Measurements from ENCODE around the gene GNA12. TPM values are rescaled to one million over a fixed set of nuclear protein-coding genes. Genes with fewer than 3 reads are reported as not detected.

The GNA12 gene
- total RNA-seq, 1 donor from 2014 or later = 68.6 TPM

DNA sequence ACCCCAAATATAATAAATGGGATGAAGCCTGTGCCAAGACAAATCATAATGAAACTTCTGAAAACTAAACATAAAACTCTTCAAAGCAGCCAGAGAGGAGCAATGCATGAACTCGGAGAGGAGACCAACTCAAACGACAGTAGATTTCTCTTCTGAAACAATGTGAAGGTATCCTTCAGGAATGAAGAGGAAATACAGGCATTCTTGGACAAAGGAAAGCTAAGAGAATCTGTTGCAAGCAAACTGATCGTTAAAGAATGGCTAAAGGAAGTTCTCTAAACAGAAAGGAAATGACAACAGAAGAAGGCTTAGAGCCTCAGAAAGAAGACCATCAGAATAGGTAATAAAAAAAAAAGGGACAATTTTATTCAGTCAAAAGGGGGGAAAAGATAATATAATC lies 6.6 kb downstream of the GNA12 start:
- no peak overlapping the region for H3K4me3 Mint-ChIP-seq (ENCODE audit: low read depth)
- no peak overlapping the region for H3K27ac Mint-ChIP-seq
- H3K4me1 Mint-ChIP-seq (ENCODE audit: low read depth) = peaks cover 22% of the 10 kb centered on the region
- peaks cover 3% of the 10 kb centered on the region for H3K9me3 Mint-ChIP-seq (ENCODE audit: low read depth)
- H3K27me3 Mint-ChIP-seq = no peaks in the 10 kb centered on the region
- peaks cover 32% of the 10 kb centered on the region for H3K36me3 Mint-ChIP-seq (ENCODE audit: insufficient read depth)
- no peak for DNase-seq (ENCODE audit: low spot score, unreplicated experiment)
- TF ChIP-seq, protein P1, sequence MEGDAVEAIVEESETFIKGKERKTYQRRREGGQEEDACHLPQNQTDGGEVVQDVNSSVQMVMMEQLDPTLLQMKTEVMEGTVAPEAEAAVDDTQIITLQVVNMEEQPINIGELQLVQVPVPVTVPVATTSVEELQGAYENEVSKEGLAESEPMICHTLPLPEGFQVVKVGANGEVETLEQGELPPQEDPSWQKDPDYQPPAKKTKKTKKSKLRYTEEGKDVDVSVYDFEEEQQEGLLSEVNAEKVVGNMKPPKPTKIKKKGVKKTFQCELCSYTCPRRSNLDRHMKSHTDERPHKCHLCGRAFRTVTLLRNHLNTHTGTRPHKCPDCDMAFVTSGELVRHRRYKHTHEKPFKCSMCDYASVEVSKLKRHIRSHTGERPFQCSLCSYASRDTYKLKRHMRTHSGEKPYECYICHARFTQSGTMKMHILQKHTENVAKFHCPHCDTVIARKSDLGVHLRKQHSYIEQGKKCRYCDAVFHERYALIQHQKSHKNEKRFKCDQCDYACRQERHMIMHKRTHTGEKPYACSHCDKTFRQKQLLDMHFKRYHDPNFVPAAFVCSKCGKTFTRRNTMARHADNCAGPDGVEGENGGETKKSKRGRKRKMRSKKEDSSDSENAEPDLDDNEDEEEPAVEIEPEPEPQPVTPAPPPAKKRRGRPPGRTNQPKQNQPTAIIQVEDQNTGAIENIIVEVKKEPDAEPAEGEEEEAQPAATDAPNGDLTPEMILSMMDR (IDR thresholded peaks at IDR 0.05; ENCODE audit: unreplicated experiment) = no peak

DNA sequence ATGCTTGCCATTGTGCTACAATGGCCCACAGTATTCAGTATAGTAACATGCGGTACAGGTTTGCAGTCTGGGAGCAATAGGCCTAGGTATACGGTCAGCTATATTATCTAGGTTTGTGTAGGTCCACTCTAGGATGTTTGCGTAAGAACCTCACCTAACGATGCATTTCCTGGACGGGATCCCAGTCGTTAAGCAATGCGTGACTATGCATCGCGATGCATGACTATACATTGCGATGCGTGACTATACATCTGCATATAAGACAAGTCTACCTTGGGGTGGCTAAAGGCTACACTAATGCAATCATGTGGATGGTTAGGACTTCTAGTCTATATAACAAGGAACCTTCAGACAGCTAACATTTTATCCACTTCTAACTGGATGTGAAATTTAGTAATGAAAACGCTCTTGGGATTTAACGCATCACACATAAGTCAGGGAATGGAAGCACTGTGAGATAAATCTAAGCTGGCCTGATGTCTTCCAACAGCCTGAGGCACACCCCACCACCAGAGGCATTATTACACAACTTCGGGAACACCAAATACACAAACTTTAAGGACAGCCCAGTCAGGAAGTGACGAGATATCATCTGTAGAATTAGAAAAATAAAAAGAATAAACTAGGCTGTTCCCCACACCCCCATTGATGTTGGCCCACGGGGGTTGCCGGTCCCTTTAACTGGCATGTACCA lies 9.2 kb downstream of the GNA12 start:
- Mint-ChIP-seq H3K4me1 (ENCODE audit: low read depth) (peaks cover 24% of the 10 kb centered on the region), H3K4me3 (ENCODE audit: low read depth) (no peak overlapping the region), H3K9me3 (ENCODE audit: low read depth) (peaks cover 3% of the 10 kb centered on the region), H3K36me3 (ENCODE audit: insufficient read depth) (peaks cover 26% of the 10 kb centered on the region), H3K27me3 (no peaks in the 10 kb centered on the region), H3K27ac (no peak overlapping the region)
- DNase-seq (ENCODE audit: low spot score, unreplicated experiment) = no peak
- TF ChIP-seq, protein P1 (IDR thresholded peaks at IDR 0.05; ENCODE audit: unreplicated experiment) = no peak

DNA sequence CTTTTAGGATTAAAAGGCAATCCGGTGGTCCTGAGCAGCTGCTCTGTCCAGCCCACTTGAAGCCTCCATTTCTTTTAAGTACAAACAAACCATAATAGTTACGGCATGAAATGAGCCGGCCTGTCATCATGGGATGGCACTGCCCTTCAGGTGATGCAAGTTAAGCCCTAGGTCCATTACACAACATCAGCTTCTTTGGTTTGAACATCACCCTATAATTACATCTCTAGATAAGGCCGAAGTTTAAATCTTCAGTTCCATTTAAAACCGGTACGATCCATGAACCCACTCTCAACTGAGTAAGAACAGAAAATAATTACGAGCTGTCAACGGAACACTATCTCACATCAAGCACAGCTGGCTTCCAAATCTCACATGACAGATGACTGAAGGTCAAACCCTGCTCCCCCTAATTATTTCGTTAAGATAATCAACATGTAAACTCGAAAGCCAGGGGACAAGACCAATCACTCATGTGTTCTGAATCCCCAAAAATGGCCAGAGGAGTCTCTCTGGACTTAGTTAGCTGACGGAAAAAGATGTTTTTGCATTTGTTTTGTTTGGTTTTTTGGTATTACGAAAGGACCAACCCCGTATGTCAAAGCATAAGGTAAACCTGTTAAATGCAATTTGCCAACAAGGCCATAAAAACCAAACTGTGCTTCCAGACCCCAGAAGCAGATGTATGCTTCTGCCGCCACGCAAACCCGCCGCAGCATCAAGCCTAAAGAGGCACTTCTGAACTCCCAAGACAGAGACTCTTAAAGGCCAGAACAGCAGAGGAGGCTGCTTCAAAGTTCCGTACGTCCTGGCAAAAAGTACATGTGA lies 10.8 kb downstream of the GNA12 start:
- no peak overlapping the region for H3K4me3 Mint-ChIP-seq (ENCODE audit: low read depth)
- H3K9me3 Mint-ChIP-seq (ENCODE audit: low read depth) = no peaks in the 10 kb centered on the region
- peaks cover 22% of the 10 kb centered on the region for H3K4me1 Mint-ChIP-seq (ENCODE audit: low read depth)
- TF ChIP-seq, protein P1 (IDR thresholded peaks at IDR 0.05; ENCODE audit: unreplicated experiment) = no peak
- H3K36me3 Mint-ChIP-seq (ENCODE audit: insufficient read depth) = peaks cover 18% of the 10 kb centered on the region
- no peak overlapping the region for H3K27ac Mint-ChIP-seq
- H3K27me3 Mint-ChIP-seq = no peaks in the 10 kb centered on the region
- no peak for DNase-seq (ENCODE audit: low spot score, unreplicated experiment)

DNA sequence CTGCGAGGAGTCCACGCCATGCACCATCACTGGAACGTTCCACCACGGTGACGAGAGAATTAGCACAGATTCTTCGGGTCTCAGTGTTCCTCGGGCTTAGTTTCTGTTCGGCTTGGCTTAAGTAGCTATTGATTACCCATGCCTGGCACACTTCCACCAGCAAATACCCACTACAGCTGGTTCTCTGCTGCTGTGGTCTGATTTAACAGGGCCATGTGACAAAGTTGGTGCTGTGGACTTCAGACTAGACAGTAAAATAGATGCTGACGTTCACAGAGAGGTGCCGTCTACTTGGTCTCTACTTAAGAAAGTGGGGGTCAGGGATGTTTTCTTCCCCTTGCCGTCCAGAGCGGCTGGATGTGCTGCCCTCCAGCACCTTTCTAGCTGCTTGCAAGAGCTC lies 11.6 kb downstream of the GNA12 start:
- peaks cover 17% of the 10 kb centered on the region for H3K36me3 Mint-ChIP-seq (ENCODE audit: insufficient read depth)
- peak overlapping the region; percentile 45 for H3K27ac Mint-ChIP-seq
- no peak for DNase-seq (ENCODE audit: low spot score, unreplicated experiment)
- no peak overlapping the region for H3K4me3 Mint-ChIP-seq (ENCODE audit: low read depth)
- H3K4me1 Mint-ChIP-seq (ENCODE audit: low read depth) = peaks cover 20% of the 10 kb centered on the region
- TF ChIP-seq, protein P1 (IDR thresholded peaks at IDR 0.05; ENCODE audit: unreplicated experiment) = no peak
- H3K9me3 Mint-ChIP-seq (ENCODE audit: low read depth) = no peaks in the 10 kb centered on the region
- H3K27me3 Mint-ChIP-seq = no peaks in the 10 kb centered on the region

DNA sequence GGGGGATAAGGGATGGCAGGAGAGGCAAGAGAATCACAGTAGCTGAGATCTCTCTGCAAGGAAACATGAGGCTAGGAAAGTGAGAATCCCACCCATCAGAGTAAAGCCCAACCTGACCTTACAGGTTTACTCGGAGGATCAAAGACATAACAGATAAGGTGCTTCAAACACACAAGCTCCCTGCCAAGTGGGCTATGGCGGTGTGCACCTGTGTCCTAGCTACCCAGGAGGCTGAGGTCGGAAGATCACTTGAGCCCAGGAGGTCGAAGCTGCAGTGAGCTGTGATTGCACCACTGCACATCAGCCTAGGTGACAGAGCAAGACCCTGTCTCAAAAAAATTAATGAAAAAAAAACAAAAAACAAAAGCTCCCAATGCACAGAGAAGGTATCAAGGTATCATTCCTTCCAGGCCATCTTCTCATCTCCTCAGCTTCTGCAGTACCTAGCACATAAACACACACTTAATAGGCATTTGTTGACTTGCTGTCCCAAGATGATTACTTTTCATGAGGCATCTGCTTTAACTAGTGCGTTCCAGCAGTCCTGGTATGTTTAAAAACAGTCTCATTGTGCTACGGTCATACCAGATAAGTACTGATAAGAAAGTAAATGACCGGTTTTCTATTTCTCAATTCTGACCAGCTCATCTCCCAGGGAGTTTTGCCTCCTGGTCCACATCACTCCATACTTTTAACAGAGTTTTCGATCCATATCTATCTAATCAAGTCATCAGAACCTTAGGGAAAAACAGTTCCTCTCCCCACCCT lies 13.3 kb downstream of the GNA12 start:
- TF ChIP-seq, protein P1 (IDR thresholded peaks at IDR 0.05; ENCODE audit: unreplicated experiment) = no peak
- Mint-ChIP-seq H3K27me3 (no peaks in the 10 kb centered on the region), H3K27ac (peak overlapping the region; percentile 56), H3K4me1 (ENCODE audit: low read depth) (peaks cover 19% of the 10 kb centered on the region), H3K4me3 (ENCODE audit: low read depth) (no peak overlapping the region), H3K9me3 (ENCODE audit: low read depth) (peaks cover 3% of the 10 kb centered on the region), H3K36me3 (ENCODE audit: insufficient read depth) (peaks cover 19% of the 10 kb centered on the region)
- DNase-seq (ENCODE audit: low spot score, unreplicated experiment) = no peak

All from progenitor cell of endocrine pancreas (in vitro differentiated cells).